Lower lobe of right lung (tissue), 2 donors: ENCODE data around the gene EIF4H. TPM values are rescaled to one million over a fixed set of nuclear protein-coding genes. Genes with fewer than 3 reads are reported as not detected.

ENCODE experiments used
- ATAC-seq, 2 donors: fragments of 200-7000 bp; cut with Tn5 transposase; one replicate each; pipeline ENCODE4 v1.9.1; 2020 to 2022; ENCODE audit warnings: mild to moderate bottlenecking in 2 of 2, moderate library complexity in 2 of 2
- DNase-seq: peaks from one replicate; pipeline ENCODE4 v3.0.0-alpha.2; 2020
- H3K27ac ChIP-seq: fragments of 200-600 bp; one replicate; pipeline ENCODE4 v1.8.0; 2022
- H3K27me3 ChIP-seq: fragments of 200-600 bp; one replicate; pipeline ENCODE4 v1.8.0; 2022; ENCODE audit warnings: low read depth
- H3K36me3 ChIP-seq: fragments of 200-600 bp; one replicate; pipeline ENCODE4 v1.8.0; 2022; ENCODE audit warnings: mild to moderate bottlenecking
- H3K4me1 ChIP-seq: fragments of 200-600 bp; one replicate; pipeline ENCODE4 v1.8.0; 2022
- H3K4me3 ChIP-seq: fragments of 200-600 bp; one replicate; pipeline ENCODE4 v1.8.0; 2022; ENCODE audit warnings: mild to moderate bottlenecking
- H3K9me3 ChIP-seq: fragments of 200-600 bp; one replicate; pipeline ENCODE4 v1.8.0; 2022
- CTCF ChIP-seq: fragments of 200-600 bp; IDR thresholded peaks from one replicate; pipeline ENCODE4 v1.8.0; 2022; ENCODE audit warnings: antibody characterized with exemption, mild to moderate bottlenecking
- intact Hi-C: fragments of 100-400 bp; cut with DNase I; formaldehyde crosslinking; loops from one replicate; pipeline ENCODE4 v1.11.0; 2022
- total RNA-seq: library from RNA; stranded (reverse); fragmentation: NEBNext Ultra II Directional; extraction: Animal tissue kit (Norgen Biotek cat#: 25700); gene quantifications from one replicate; pipeline ENCODE4 v1.2.1, GENCODE V29; 2021
- donor health status: DM: no; HTN: yes; CAD: no; lungs with severe emphysema.

EIF4H gene
- total RNA-seq, 1 donor from 2014 or later: 210 TPM

GRCh38 chr7:74230446-74231231 lies 56.5 kb downstream of the EIF4H start:
- intact Hi-C loops: no loop called here
- no peak for TF ChIP-seq CTCF
- H3K36me3 ChIP-seq: peaks cover 53% of the 10 kb centered on the region
- peak overlapping the region; percentile 31 for H3K27ac ChIP-seq
- ATAC-seq (peak; percentile 63 to 67), DNase-seq (no peak)
- H3K4me1 ChIP-seq: peaks cover 6% of the 10 kb centered on the region
- no peak overlapping the region for H3K4me3 ChIP-seq
- H3K27me3 ChIP-seq: no peaks in the 10 kb centered on the region
- no peaks in the 10 kb centered on the region for H3K9me3 ChIP-seq

- peak in 1 of 2 donors; percentile 22 for ATAC-seq
- intact Hi-C loops: no loop called here
- Histone ChIP-seq H3K4me1 (peaks cover 6% of the 10 kb centered on the region), H3K27ac (peak overlapping the region; percentile 31), H3K9me3 (no peaks in the 10 kb centered on the region), H3K36me3 (peaks cover 58% of the 10 kb centered on the region), H3K4me3 (no peak overlapping the region), H3K27me3 (no peaks in the 10 kb centered on the region)
- TF ChIP-seq CTCF: no peak
- DNase-seq: no peak
Observed at GRCh38 chr7:74231232-74231590, 57.1 kb downstream of the EIF4H start.

- intact Hi-C loops: no loop called here
- Histone ChIP-seq H3K4me1 (peaks cover 6% of the 10 kb centered on the region), H3K4me3 (no peak overlapping the region), H3K36me3 (peaks cover 84% of the 10 kb centered on the region), H3K27me3 (no peaks in the 10 kb centered on the region), H3K27ac (no peak overlapping the region), H3K9me3 (no peaks in the 10 kb centered on the region)
- no peak for TF ChIP-seq CTCF
- DNase-seq (no peak), ATAC-seq (no peak)
Observed at GRCh38 chr7:74233655-74234285, 59.6 kb downstream of the EIF4H start.

GRCh38 chr7:74235518-74236268 lies 61.5 kb downstream of the EIF4H start:
- H3K4me3 ChIP-seq: no peak overlapping the region
- H3K27me3 ChIP-seq: no peaks in the 10 kb centered on the region
- no peaks in the 10 kb centered on the region for H3K9me3 ChIP-seq
- H3K36me3 ChIP-seq: peaks cover 97% of the 10 kb centered on the region
- TF ChIP-seq CTCF: no peak
- no peak overlapping the region for H3K27ac ChIP-seq
- ATAC-seq (no peak), DNase-seq (no peak)
- H3K4me1 ChIP-seq: no peaks in the 10 kb centered on the region
- intact Hi-C loops: no loop called here

GRCh38 chr7:74236284-74236683 lies 62.1 kb downstream of the EIF4H start:
- Histone ChIP-seq H3K4me1 (no peaks in the 10 kb centered on the region), H3K27me3 (no peaks in the 10 kb centered on the region), H3K36me3 (peaks cover 97% of the 10 kb centered on the region), H3K9me3 (no peaks in the 10 kb centered on the region), H3K27ac (no peak overlapping the region), H3K4me3 (no peak overlapping the region)
- intact Hi-C loops: no loop called here
- no peak for DNase-seq
- ATAC-seq: no peak
- TF ChIP-seq CTCF: no peak
